GDM1 (cell line): ENCODE measurements around the gene MACROH2A2.
"Not testable (repeated sequence)": the region's sequence is repeated elsewhere in the genome, so short reads cannot be mapped to it uniquely, and the experiment has no call there.

Source experiments
- DNase-seq: peaks from one replicate; lab custom pipeline; 2025; lab: John Stamatoyannopoulos, UW

MACROH2A2 gene

DNA sequence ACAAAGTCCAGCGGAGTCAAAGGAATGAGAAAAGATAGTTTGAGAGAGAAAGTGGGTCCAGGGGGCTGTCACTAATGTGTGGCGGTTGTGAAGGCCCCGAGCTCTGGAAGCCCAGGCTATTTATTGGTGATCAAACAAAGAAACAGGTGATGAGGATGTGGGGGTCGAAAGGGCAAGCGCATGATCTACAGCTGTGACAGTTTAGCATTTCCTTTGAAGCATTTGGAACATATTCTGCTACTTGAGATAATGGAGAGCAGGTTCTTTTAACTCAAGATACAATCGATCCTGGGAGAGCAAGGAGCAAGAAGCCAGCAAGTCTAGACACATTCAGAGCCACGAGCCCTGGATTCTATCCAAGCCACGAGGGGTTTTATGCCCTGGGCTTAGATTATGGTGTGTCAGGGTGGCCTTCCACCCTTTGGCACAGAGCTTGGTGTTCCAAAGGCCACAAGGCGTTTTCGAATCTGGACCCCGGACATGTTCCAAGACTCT is 48.5 kb downstream of the MACROH2A2 start:
- not testable (repeated sequence) for DNase-seq

GRCh38 chr10:70101668-70102067 is 49.0 kb downstream of the MACROH2A2 start:
- no peak for DNase-seq

- DNase-seq = no peak
Observed at GRCh38 chr10:70106958-70107791, 54.5 kb downstream of the MACROH2A2 start.

DNA sequence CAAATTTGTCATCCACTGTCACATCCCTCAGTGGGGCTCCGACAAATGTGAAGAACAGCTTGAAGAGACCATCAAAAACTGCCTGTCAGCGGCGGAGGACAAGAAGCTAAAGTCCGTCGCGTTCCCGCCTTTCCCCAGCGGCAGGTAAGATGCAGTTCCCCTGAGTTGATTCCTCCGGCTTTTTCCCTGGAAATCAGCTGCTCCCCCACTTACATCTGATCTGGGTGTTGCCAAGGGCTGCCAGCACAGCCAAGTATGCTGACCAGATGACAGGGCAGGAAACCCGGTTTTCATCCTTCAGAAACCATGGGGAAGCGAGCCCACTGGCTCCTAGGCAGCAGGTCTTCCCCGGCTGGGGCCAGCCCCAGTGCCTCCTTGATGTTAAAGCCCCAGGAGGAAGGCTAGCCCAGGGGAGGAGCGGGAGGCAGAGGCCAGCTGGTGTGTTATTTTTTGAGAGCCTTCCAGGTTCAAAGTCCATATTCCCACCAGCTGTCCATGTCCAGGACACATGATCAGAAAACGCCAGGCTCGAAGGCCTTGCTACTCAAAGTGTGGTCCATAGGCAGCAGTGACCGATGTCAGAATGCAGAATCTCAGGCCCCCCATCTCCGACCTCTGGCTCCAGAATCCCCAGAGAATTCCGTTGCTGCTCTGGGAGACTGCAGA is 56.6 kb downstream of the MACROH2A2 start:
- no peak for DNase-seq

GRCh38 chr10:70111496-70111895 is 58.9 kb downstream of the MACROH2A2 start:
- DNase-seq = no peak

GRCh38 chr10:70112071-70112470 is 59.4 kb downstream of the MACROH2A2 start:
- DNase-seq = no peak

DNA sequence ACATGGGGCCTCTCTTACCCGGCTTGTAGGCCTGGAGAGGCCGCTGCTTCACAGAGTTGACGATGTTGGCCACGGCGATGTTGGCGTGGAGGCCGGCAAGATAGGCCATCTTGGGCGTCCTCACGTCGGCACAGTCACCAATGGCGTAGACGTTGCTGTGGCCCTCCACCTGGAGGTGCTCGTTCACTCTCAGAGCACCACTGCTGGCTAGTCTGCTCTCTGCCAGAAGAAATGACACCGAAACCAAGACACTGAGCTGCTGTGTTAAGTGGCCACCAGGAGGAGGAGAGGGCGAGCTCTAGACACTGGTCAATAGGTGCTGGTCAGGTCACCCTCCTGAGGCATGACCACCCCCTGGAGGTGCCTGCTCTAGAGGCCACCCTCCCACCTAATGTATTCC is 62.3 kb downstream of the MACROH2A2 start:
- DNase-seq = no peak

DNA sequence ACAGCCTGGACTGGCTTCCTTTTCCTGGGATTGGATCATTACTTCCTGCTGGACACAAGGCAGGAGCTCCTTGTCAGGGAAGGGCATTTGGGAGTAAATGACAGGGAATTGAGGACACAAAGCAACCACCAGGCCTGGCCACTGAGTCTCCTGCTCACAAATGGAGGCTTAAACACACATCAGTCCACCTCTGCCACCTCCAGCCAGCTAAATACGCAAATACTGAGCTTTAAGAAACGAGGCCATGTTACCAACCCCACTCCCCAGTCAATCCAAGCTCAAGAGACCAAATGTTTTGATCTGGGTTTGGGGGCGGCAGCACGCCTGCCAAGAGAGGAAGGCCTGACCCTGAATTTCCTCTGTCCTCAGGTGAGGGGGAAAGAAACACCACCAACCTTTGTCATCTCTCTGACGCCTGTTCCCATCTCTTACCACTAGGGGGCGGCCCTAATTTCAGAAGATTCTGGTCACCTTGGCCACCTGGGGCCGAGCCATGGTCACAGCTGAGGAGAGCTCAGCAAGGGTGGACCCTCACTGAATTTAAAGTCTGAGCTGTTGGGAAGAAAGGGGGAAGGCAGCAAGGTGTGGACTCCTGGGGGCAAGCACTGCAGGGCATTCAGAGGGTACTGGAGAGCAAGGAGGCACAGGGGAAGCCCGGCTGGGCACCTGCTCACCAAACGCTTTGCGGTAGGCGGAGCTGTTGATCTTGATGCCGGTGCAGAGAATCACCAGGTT is 63.5 kb downstream of the MACROH2A2 start:
- no peak for DNase-seq

- no peak for DNase-seq
Observed at GRCh38 chr10:70117646-70118045, 65.0 kb downstream of the MACROH2A2 start.

- no peak for DNase-seq
Observed at GRCh38 chr10:70118196-70118595, 65.5 kb downstream of the MACROH2A2 start.

DNA sequence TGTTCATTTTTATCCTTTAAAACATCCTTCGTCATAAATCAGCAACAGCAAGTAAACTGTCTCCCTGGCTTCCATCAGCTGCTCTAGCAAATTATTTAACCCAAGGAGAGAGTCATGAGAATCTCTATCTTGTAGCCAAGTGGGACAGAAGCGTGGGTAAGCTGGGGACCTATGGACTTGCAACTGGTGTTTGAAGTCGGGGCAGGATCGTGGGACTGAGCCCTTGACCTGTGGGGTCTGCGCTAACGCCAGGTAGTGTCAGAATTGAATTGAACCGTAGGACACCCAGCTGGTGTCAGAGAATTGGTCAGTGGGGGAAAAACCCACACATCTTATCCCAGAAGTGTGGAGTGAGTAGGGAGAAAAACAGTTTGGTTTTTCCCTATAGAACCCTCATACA is 66.6 kb downstream of the MACROH2A2 start:
- no peak for DNase-seq

DNA sequence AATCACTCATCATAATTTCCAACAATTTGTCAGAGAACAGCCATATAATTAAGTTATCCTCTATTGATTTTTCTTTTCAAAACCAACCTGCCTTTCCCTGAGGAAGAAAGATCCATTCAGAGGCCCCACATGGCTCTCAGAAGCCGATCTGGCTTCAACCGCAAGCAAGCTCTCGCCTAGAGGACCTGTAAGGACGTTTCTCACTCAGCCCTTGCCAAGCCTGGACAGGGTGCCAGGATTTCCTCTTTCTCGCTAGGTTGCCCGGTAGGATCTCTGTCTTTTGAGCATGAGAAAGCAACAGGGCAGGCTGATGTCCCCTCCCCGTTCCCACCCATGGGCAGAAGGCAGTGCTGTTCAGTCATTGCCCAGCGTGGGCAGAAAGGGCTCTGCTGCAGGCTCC is 67.0 kb downstream of the MACROH2A2 start:
- no peak for DNase-seq

DNA sequence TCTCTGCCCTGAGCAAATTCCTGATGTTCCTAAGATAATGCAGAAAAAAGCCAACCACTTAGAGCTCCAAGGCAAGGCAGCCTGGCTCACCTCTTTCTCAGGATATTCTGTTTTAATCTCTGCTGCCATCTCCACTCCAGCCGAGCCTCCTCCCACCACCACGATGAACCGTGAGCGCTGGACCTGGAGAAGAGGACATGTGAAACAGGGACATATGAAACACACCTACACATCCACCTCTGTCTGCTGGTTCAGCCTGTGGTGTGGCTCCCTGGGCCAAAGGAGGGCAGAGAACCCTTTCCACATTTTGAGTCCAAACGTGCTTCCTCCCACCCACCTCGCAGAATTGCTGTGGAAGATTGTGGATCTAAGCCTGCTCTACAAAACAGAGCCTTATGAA is 67.8 kb downstream of the MACROH2A2 start:
- DNase-seq = no peak

GRCh38 chr10:70121281-70121949 is 68.8 kb downstream of the MACROH2A2 start:
- DNase-seq = no peak

GRCh38 chr10:70122742-70123141 is 70.1 kb downstream of the MACROH2A2 start:
- no peak for DNase-seq

DNA sequence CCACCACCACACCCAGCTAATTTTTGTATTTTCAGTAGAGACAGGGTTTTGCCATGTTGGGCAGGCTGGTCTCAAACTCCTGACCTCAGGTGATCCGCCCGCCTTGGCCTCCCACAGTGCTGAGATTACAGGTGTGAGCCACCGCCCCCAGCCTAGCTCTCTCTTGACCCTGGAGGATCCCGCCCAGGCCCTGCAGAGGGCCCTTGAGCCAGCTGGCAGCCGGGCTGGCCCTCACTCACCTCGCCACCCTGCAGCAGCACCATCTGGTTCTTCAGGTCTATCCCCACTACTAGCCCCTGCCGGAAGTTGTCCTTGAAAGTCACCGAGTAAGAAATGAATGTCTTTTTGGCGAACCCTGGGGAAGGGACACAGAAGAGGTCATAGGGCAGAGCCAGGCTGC is 70.5 kb downstream of the MACROH2A2 start:
- not testable (repeated sequence) for DNase-seq

- DNase-seq = no peak
Observed at GRCh38 chr10:70123817-70124216, 71.2 kb downstream of the MACROH2A2 start.

DNA sequence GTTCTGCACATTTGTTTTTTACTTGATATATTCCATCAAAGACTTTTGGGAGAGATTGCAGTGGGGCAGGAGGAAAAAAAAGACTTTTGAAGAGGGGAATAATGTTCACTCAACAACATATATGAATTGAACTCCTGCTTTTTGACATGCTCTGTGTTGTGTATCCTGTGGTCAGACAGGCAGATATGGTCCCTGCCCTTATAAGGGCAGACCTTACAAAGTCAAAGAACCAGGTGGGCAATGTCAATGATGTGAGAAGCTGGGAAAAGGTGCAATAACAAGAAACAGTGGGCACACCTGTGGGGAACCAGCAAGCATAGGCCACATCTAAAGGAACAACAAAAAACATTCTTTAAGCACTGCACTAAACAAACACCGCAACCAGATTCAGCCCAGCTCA is 71.8 kb downstream of the MACROH2A2 start:
- no peak for DNase-seq

DNA sequence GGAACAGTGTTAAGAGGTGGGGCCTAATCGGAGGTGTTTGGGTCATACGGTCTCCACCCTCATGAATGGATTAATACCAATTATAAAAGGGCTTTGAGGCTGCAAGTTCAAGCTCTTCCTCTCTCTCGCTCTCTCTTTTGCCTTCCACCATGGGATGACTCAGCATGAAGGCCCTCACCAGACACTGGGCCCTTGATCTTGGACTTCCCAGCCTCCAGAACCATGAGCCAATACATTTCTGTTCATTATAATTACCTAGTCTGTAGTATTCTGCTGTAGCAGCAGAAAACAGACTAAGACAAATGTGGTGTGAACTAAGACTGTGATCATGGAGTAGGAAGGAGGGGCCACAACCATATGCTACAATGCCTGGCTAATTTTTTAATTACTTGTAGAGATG is 72.3 kb downstream of the MACROH2A2 start:
- no peak for DNase-seq

DNA sequence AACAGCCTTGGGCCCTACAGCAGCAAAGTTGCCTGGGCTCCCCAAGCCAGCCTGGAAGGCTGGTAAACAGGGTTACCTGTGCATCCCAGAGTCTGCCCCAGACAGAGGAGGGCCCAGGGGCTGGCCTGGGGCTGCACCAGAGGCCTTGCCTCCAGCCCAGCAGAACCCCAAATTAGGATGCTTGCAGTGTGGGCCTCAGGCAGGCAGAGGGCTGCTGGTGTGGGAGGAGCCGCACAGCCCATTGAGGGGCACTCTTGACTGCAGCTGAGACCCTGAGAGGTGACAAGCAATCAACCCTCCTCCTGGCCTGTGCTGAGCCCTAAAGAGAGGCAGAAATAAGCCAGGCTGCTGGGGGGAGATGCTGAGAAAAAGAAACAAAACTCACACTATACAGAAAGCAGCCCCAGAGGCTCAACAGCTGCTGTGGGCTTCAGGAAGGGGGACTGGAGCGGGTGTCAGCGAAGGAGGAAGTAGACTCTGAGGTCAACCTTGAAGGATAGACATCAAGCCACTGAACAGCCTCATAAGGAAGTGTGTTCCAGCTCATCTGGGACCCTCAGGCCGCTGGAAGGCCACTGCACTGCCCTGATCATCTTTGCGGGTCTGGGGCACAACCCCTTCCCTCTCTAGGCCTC is 73.4 kb downstream of the MACROH2A2 start:
- peak; percentile 44 for DNase-seq

- DNase-seq = no peak
Observed at GRCh38 chr10:70126700-70127395, 74.2 kb downstream of the MACROH2A2 start.
